DND-41 (cell line): ENCODE measurements around the gene ASB13.

Experiments used
- ATAC-seq: fragments of 200-7000 bp; cut with Tn5 transposase; 3 replicates; pipeline ENCODE4 v1.9.1; 2021; ENCODE audit warnings: low read depth; ENCODE audit not compliant: insufficient read depth
- DNase-seq: peaks from one replicate; pipeline ENCODE4 v3.0.0-alpha.2; 2020
- H2AFZ ChIP-seq: 2 replicates; pipeline ENCODE4 v1.6.0; 2012; ENCODE audit warnings: low read depth, low read length
- H3K27ac ChIP-seq: 2 replicates; pipeline ENCODE4 v1.5.1; 2012; ENCODE audit warnings: low read length, inconsistent platforms
- H3K27me3 ChIP-seq: fragments of 200-600 bp; sonication (generic); 2 replicates; pipeline ENCODE4 v1.6.0; 2012; ENCODE audit warnings: low read length, mild to moderate bottlenecking, inconsistent platforms; ENCODE audit not compliant: insufficient read depth, poor library complexity
- H3K36me3 ChIP-seq: 2 replicates; pipeline ENCODE4 v1.5.1; 2012; ENCODE audit warnings: low read length, inconsistent platforms; ENCODE audit not compliant: insufficient read depth
- H3K4me1 ChIP-seq: 2 replicates; pipeline ENCODE4 v1.5.1; 2012; ENCODE audit warnings: mild to moderate bottlenecking, low read length; ENCODE audit not compliant: insufficient read depth
- H3K4me2 ChIP-seq: 2 replicates; pipeline ENCODE4 v1.6.0; 2012; ENCODE audit warnings: mild to moderate bottlenecking, moderate library complexity, low read length, inconsistent platforms; ENCODE audit not compliant: insufficient read depth
- H3K4me3 ChIP-seq, 2 experiments: fragments of 200-600 bp in 1 of 2; shearing (Covaris generic) in 1 of 2; 2 replicates each; pipeline ENCODE4 v1.5.1; 2012 to 2016; ENCODE audit warnings: inconsistent platforms in 2 of 2, low read length in 2 of 2, mild to moderate bottlenecking in 2 of 2, low read depth in 1 of 2, moderate library complexity in 1 of 2
- H3K79me2 ChIP-seq: 2 replicates; pipeline ENCODE4 v1.6.0; 2012; ENCODE audit warnings: low read length, inconsistent platforms; ENCODE audit not compliant: insufficient read depth
- H3K9ac ChIP-seq: 2 replicates; pipeline ENCODE4 v1.6.0; 2012; ENCODE audit warnings: low read depth, mild to moderate bottlenecking, inconsistent platforms, low read length, moderate library complexity
- H3K9me3 ChIP-seq: 2 replicates; pipeline ENCODE4 v1.5.1; 2012; ENCODE audit warnings: low read length, moderate library complexity, mild to moderate bottlenecking, inconsistent platforms; ENCODE audit not compliant: insufficient read depth, severe bottlenecking
- H4K20me1 ChIP-seq: 2 replicates; pipeline ENCODE4 v1.6.0; 2012; ENCODE audit warnings: low read length; ENCODE audit not compliant: insufficient read depth
- EZH2 ChIP-seq: IDR thresholded peaks from 3 replicates; pipeline ENCODE4 v1.6.1; 2012; ENCODE audit warnings: borderline replicate concordance, low read depth, mild to moderate bottlenecking, moderate library complexity, low read length, inconsistent platforms; ENCODE audit not compliant: severe bottlenecking
- TF ChIP-seq, protein P1 (sequence below): IDR thresholded peaks from 2 replicates; pipeline ENCODE4 v1.5.1; 2012; ENCODE audit warnings: borderline replicate concordance, low read length, moderate library complexity, mild to moderate bottlenecking; ENCODE audit not compliant: poor library complexity, severe bottlenecking; ENCODE audit errors: extremely low read depth

ASB13 gene

DNA sequence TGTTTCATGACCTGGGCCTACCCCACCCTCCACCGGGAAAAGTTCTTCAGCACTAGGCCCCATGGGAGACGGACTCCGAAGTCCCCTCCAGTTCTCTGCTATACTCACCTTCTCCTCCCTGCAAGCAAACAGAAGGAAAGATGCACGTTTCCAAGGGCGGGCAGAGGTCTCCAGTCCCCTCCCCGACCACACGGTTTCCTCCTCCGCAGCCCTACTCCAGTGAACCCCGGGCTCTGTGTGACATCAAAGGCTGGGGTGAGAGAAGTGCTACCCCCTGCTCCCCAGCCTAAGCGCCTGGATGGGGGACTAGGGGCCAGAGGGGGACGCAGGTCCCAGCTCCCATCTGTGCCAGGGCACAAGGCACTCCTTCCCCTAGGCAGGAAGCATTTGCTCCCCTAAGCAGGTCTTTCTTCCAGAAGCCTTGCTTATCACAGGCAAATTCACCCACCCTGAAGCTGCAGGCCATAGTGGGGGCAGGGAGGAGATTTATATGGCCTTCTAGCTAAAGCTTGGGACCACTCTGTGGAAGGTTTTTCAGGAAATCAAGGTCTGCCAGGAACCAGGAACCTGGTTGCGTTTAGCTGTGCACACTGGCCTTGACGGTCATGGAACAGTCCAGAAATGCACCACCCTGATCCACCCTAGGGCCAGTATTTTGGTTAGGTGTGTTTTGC lies 52.8 kb downstream of the ASB13 start:
- ATAC-seq (no peak), DNase-seq (no peak)
- H3K27me3 ChIP-seq: peaks cover 2% of the 10 kb centered on the region
- H3K9ac ChIP-seq: no peak overlapping the region
- no peak overlapping the region for H2AFZ ChIP-seq
- no peak overlapping the region for H3K4me2 ChIP-seq
- no peak overlapping the region for H3K4me3 ChIP-seq
- no peaks in the 10 kb centered on the region for H3K36me3 ChIP-seq
- no peaks in the 10 kb centered on the region for H3K4me1 ChIP-seq
- H3K27ac ChIP-seq: no peak overlapping the region
- H3K79me2 ChIP-seq: no peaks in the 10 kb centered on the region
- TF ChIP-seq, protein P1, sequence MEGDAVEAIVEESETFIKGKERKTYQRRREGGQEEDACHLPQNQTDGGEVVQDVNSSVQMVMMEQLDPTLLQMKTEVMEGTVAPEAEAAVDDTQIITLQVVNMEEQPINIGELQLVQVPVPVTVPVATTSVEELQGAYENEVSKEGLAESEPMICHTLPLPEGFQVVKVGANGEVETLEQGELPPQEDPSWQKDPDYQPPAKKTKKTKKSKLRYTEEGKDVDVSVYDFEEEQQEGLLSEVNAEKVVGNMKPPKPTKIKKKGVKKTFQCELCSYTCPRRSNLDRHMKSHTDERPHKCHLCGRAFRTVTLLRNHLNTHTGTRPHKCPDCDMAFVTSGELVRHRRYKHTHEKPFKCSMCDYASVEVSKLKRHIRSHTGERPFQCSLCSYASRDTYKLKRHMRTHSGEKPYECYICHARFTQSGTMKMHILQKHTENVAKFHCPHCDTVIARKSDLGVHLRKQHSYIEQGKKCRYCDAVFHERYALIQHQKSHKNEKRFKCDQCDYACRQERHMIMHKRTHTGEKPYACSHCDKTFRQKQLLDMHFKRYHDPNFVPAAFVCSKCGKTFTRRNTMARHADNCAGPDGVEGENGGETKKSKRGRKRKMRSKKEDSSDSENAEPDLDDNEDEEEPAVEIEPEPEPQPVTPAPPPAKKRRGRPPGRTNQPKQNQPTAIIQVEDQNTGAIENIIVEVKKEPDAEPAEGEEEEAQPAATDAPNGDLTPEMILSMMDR: no peak
- no peak for TF ChIP-seq EZH2
- 0 out of 2 replicates have a peak, but pooled peaks cover 3% of the 10 kb centered on the region for H4K20me1 ChIP-seq
- H3K9me3 ChIP-seq: no peaks in the 10 kb centered on the region

DNA sequence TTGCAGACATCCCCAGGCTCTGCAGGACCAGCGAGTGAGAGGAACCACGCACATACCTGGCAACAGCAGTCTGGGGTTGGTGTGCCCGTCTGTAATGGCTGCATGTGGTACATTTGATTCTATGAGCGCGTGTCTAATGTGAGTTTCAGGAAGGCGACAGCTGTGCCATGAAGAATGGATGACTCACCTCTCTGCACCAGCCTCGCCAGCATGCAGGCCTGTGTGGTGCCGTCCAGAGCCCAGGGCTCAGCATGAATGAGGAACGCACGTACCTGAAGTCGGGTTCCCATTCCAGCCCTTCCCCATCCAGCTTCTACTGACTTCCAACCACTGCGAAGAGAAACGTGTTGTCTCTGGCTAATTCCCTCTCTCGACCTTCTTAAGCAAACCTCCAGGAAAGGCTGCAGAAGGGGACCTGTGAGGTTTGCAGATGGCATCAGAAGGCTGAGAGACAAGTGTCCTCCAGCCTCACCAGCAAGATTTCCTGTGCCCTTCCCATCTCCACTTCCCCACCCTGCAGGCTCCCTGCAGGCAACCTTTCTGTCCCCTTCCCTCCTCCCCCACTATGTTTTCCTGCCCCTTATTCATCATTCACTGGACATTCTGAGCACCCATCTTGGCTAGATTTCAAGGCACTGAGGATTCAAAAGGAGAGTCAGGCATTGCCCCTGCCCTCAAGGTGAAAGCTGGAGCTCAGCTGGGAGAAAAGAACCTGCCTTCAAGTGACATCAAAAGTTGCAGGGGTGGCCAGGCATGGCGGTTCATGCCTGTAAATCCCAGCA lies 54.3 kb downstream of the ASB13 start:
- Histone ChIP-seq H3K27me3 (no peaks in the 10 kb centered on the region), H3K27ac (no peak overlapping the region), H3K4me3 (no peak overlapping the region), H3K4me2 (no peak overlapping the region), H3K9me3 (no peaks in the 10 kb centered on the region), H3K36me3 (no peaks in the 10 kb centered on the region), H2AFZ (no peak overlapping the region), H4K20me1 (0 out of 2 replicates have a peak, but pooled peaks cover 3% of the 10 kb centered on the region), H3K9ac (no peak overlapping the region), H3K4me1 (no peaks in the 10 kb centered on the region), H3K79me2 (no peaks in the 10 kb centered on the region)
- DNase-seq (no peak), ATAC-seq (no peak)
- TF ChIP-seq, protein P1: no peak
- TF ChIP-seq EZH2: no peak

GRCh38 chr10:5609952-5610616 lies 56.3 kb downstream of the ASB13 start:
- no peaks in the 10 kb centered on the region for H4K20me1 ChIP-seq
- H3K4me3 ChIP-seq: no peak overlapping the region
- H3K27me3 ChIP-seq: no peaks in the 10 kb centered on the region
- no peak overlapping the region for H3K27ac ChIP-seq
- TF ChIP-seq EZH2: no peak
- TF ChIP-seq, protein P1: no peak
- no peak for DNase-seq
- no peaks in the 10 kb centered on the region for H3K9me3 ChIP-seq
- no peaks in the 10 kb centered on the region for H3K36me3 ChIP-seq
- no peak overlapping the region for H3K4me2 ChIP-seq
- no peak overlapping the region for H2AFZ ChIP-seq
- no peaks in the 10 kb centered on the region for H3K4me1 ChIP-seq
- ATAC-seq: no peak
- H3K9ac ChIP-seq: no peak overlapping the region
- H3K79me2 ChIP-seq: no peaks in the 10 kb centered on the region
